GM08714 (cell line): Measurements from ENCODE around the gene VSTM5.

Experiments used
- H3K4me3 ChIP-seq: fragments of 200-500 bp; sonication (Bioruptor generic); 2 replicates; pipeline ENCODE4 v1.5.1; 2014; ENCODE audit warnings: mild to moderate bottlenecking, low read length, inconsistent platforms
- ZNF274 ChIP-seq: IDR thresholded peaks from 2 replicates; pipeline ENCODE4 v1.6.1; 2012; ENCODE audit warnings: mild to moderate bottlenecking, low read depth, low read length

VSTM5 gene

GRCh38 chr11:93849751-93850593 is 446 bp downstream of the VSTM5 start:
- H3K4me3 ChIP-seq, result no peak overlapping the region
- no peak for TF ChIP-seq ZNF274

GRCh38 chr11:93849201-93849600 is 1.2 kb downstream of the VSTM5 start:
- no peak for TF ChIP-seq ZNF274
- H3K4me3 ChIP-seq, result no peak overlapping the region

- no peak overlapping the region for H3K4me3 ChIP-seq
- no peak for TF ChIP-seq ZNF274
These were observed 4.0 kb downstream of the VSTM5 start for GRCh38 chr11:93846411-93846810.

GRCh38 chr11:93845181-93846092 is 5.0 kb downstream of the VSTM5 start:
- H3K4me3 ChIP-seq, result no peak overlapping the region
- TF ChIP-seq ZNF274, result no peak

- TF ChIP-seq ZNF274, result no peak
- H3K4me3 ChIP-seq, result no peak overlapping the region
These were observed 5.8 kb downstream of the VSTM5 start for GRCh38 chr11:93844568-93844967.

- TF ChIP-seq ZNF274, result no peak
- H3K4me3 ChIP-seq, result no peak overlapping the region
These were observed 6.5 kb downstream of the VSTM5 start for GRCh38 chr11:93843906-93844305.

- H3K4me3 ChIP-seq, result no peak overlapping the region
- TF ChIP-seq ZNF274, result no peak
These were observed 8.0 kb downstream of the VSTM5 start for GRCh38 chr11:93842461-93842860.

GRCh38 chr11:93842034-93842433 is 8.4 kb downstream of the VSTM5 start:
- TF ChIP-seq ZNF274, result no peak
- H3K4me3 ChIP-seq, result no peak overlapping the region

- H3K4me3 ChIP-seq, result no peak overlapping the region
- no peak for TF ChIP-seq ZNF274
These were observed 9.0 kb downstream of the VSTM5 start for GRCh38 chr11:93841446-93841845.

GRCh38 chr11:93840981-93841380 is 9.4 kb downstream of the VSTM5 start:
- H3K4me3 ChIP-seq, result no peak overlapping the region
- TF ChIP-seq ZNF274, result no peak

GRCh38 chr11:93840180-93840579 is 10.2 kb downstream of the VSTM5 start:
- TF ChIP-seq ZNF274, result no peak
- H3K4me3 ChIP-seq, result no peak overlapping the region

GRCh38 chr11:93838967-93839366 is 11.5 kb downstream of the VSTM5 start:
- H3K4me3 ChIP-seq, result no peak overlapping the region
- TF ChIP-seq ZNF274, result no peak

GRCh38 chr11:93832780-93833179 is 17.6 kb downstream of the VSTM5 start:
- no peak overlapping the region for H3K4me3 ChIP-seq
- TF ChIP-seq ZNF274, result no peak

- no peak overlapping the region for H3K4me3 ChIP-seq
These were observed 18.9 kb downstream of the VSTM5 start for GRCh38 chr11:93831343-93832127.

More at GRCh38 chr11:93831343-93832127, 18.9 kb downstream of the VSTM5 start:
- TF ChIP-seq ZNF274, result no peak
